Measurements from ENCODE around the gene HNRNPUL2. TPM values are rescaled to one million over a fixed set of nuclear protein-coding genes. Genes with fewer than 3 reads are reported as not detected.
A peak's percentile ranks its signal among the peaks of the same experiment; 100 is the strongest.

HNRNPUL2 gene
- total and polyA plus RNA-seq, 9 of the 15 experiments (the other 6 are each of a cell fraction or from before 2014, with no cell fraction given): 0.89 to 44.3 (median 15.2) TPM

GRCh38 chr11:62678770-62679696 is 48.2 kb downstream of the HNRNPUL2 start, which contains the start of gene UBXN1 (continued):
- TF ChIP-seq, protein P1, sequence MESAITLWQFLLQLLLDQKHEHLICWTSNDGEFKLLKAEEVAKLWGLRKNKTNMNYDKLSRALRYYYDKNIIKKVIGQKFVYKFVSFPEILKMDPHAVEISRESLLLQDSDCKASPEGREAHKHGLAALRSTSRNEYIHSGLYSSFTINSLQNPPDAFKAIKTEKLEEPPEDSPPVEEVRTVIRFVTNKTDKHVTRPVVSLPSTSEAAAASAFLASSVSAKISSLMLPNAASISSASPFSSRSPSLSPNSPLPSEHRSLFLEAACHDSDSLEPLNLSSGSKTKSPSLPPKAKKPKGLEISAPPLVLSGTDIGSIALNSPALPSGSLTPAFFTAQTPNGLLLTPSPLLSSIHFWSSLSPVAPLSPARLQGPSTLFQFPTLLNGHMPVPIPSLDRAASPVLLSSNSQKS (CRISPR knock-in tag; IDR thresholded peaks at IDR 0.05): no peak
- TF ChIP-seq PTRF (tag; IDR thresholded peaks at IDR 0.05): no peak
- no peak for TF ChIP-seq ZNF57 (CRISPR knock-in tag; IDR thresholded peaks at IDR 0.05)
- TF ChIP-seq ZNF696 (CRISPR knock-in tag; conservative IDR thresholded peaks at IDR 0.05): no peak
- peak; percentile 98 for TF ChIP-seq ZNF407 (IDR thresholded peaks at IDR 0.05; ENCODE audit: low read depth)
- TF ChIP-seq ILK (tag; IDR thresholded peaks at IDR 0.05; ENCODE audit: borderline replicate concordance, low read depth): no peak
- TF ChIP-seq GTF2E2 (tag; IDR thresholded peaks at IDR 0.05): no peak
- no peak for TF ChIP-seq TAF15 (IDR thresholded peaks at IDR 0.05; ENCODE audit: low read depth, low read length)
- TF ChIP-seq RB1 (IDR thresholded peaks at IDR 0.05; ENCODE audit: low read depth): peak; percentile 67; the same call in 1 of the 2 replicates
- no peak for TF ChIP-seq RUNX1 (IDR thresholded peaks at IDR 0.05; ENCODE audit: low read depth)
- TF ChIP-seq ZNF143 (CRISPR knock-in tag; IDR thresholded peaks at IDR 0.05): no peak
- TF ChIP-seq, protein P2, sequence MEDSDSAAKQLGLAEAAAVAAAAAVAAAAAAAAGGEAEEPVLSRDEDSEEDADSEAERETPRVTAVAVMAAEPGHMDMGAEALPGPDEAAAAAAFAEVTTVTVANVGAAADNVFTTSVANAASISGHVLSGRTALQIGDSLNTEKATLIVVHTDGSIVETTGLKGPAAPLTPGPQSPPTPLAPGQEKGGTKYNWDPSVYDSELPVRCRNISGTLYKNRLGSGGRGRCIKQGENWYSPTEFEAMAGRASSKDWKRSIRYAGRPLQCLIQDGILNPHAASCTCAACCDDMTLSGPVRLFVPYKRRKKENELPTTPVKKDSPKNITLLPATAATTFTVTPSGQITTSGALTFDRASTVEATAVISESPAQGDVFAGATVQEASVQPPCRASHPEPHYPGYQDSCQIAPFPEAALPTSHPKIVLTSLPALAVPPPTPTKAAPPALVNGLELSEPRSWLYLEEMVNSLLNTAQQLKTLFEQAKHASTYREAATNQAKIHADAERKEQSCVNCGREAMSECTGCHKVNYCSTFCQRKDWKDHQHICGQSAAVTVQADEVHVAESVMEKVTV (CRISPR knock-in tag; IDR thresholded peaks at IDR 0.05): no peak
- no peak for TF ChIP-seq NCOA6 (IDR thresholded peaks at IDR 0.05)
- peak; percentile 58 for TF ChIP-seq TAF9B (IDR thresholded peaks at IDR 0.05; ENCODE audit: partially characterized antibody)
- TF ChIP-seq MEIS2 (IDR thresholded peaks at IDR 0.05; ENCODE audit: partially characterized antibody): no peak
- peak; percentile 91 for TF ChIP-seq L3MBTL2 (IDR thresholded peaks at IDR 0.05)
- no peak for TF ChIP-seq ZNF23 (CRISPR knock-in tag; IDR thresholded peaks at IDR 0.05)
